Epithelial cell of esophagus (primary cell): Measurements from ENCODE around the gene ADCY10.
"Not testable (repeated sequence)": the region's sequence is repeated elsewhere in the genome, so short reads cannot be mapped to it uniquely, and the experiment has no call there.

Experiments used
- DNase-seq: peaks from one replicate; pipeline ENCODE4 v3.0.0; 2010; ENCODE audit warnings: low read depth
- H3K4me3 ChIP-seq: 2 replicates; pipeline ENCODE4 v1.5.1; 2011; ENCODE audit warnings: mild to moderate bottlenecking, low read length, control low read depth
- CTCF ChIP-seq: IDR thresholded peaks from 2 replicates; pipeline ENCODE4 v1.5.1; 2011; ENCODE audit warnings: low read depth, mild to moderate bottlenecking, low read length, control low read depth, inconsistent platforms; ENCODE audit not compliant: insufficient read depth; ENCODE audit errors: missing control alignments

Gene ADCY10

GRCh38 chr1:167812972-167813371, 101.0 kb downstream of the ADCY10 start:
- DNase-seq, result no peak

GRCh38 chr1:167808690-167809089, 105.2 kb downstream of the ADCY10 start:
- TF ChIP-seq CTCF, result no peak
- DNase-seq, result no peak
- H3K4me3 ChIP-seq, result no peak overlapping the region

More at GRCh38 chr1:167812972-167813371, 101.0 kb downstream of the ADCY10 start:
- no peak overlapping the region for H3K4me3 ChIP-seq
- TF ChIP-seq CTCF, result no peak

GRCh38 chr1:167808104-167808503, 105.8 kb downstream of the ADCY10 start:
- no peak overlapping the region for H3K4me3 ChIP-seq
- TF ChIP-seq CTCF, result no peak
- peak; percentile 58 for DNase-seq

- DNase-seq, H3K4me3 ChIP-seq: not testable (repeated sequence)
These were observed 107.3 kb downstream of the ADCY10 start for GRCh38 chr1:167806676-167807075.

- not testable (repeated sequence) for H3K4me3 ChIP-seq, DNase-seq
These were observed 107.7 kb downstream of the ADCY10 start for GRCh38 chr1:167806235-167806634.

GRCh38 chr1:167805041-167805556, 108.8 kb downstream of the ADCY10 start:
- no peak for TF ChIP-seq CTCF
- no peak for DNase-seq
- no peak overlapping the region for H3K4me3 ChIP-seq

GRCh38 chr1:167803358-167804207, 110.4 kb downstream of the ADCY10 start:
- peak; percentile 98 for TF ChIP-seq CTCF
- DNase-seq, result peak; percentile 95
- H3K4me3 ChIP-seq, result no peak overlapping the region

GRCh38 chr1:167802235-167802634, 111.7 kb downstream of the ADCY10 start:
- no peak for DNase-seq
- TF ChIP-seq CTCF, result no peak
- H3K4me3 ChIP-seq, result no peak overlapping the region
